GM11168 (cell line): ENCODE results near the gene AGPAT2.

Experiments used
- in situ Hi-C: fragments of 300-500 bp; cut with MboI; formaldehyde crosslinking; loops from one replicate; pipeline ENCODE4 v1.12.0; 2022; ENCODE audit warnings: low sequenced_read_pairs; ENCODE audit not compliant: unreplicated experiment

The AGPAT2 gene

GRCh38 chr9:136629879-136630661, 57.2 kb downstream of the AGPAT2 start:
- in situ Hi-C loops, result loop anchor here (5.0 kb wide), 1 partner anchor 138 kb away; no protein-coding TSS in a partner anchor

GRCh38 chr9:136629001-136629878, 58.0 kb downstream of the AGPAT2 start:
- in situ Hi-C loops, result loop anchor here (5.0 kb wide), 1 partner anchor 137 kb away; no protein-coding TSS in a partner anchor

GRCh38 chr9:136628268-136628667, 59.0 kb downstream of the AGPAT2 start:
- in situ Hi-C loops, result loop anchor here (5.0 kb wide), 1 partner anchor 136 kb away; no protein-coding TSS in a partner anchor

- in situ Hi-C loops, result loop anchor here (5.0 kb wide), 1 partner anchor 135 kb away; no protein-coding TSS in a partner anchor
These were observed 59.6 kb downstream of the AGPAT2 start for GRCh38 chr9:136627703-136628102.

GRCh38 chr9:136626740-136627642, 60.3 kb downstream of the AGPAT2 start:
- in situ Hi-C loops, result loop anchor here (5.0 kb wide), 1 partner anchor 135 kb away; no protein-coding TSS in a partner anchor

GRCh38 chr9:136626066-136626725, 61.1 kb downstream of the AGPAT2 start:
- in situ Hi-C loops, result loop anchor here (5.0 kb wide), 1 partner anchor 134 kb away; no protein-coding TSS in a partner anchor

- in situ Hi-C loops, result loop anchor here (5.0 kb wide), 1 partner anchor 133 kb away; no protein-coding TSS in a partner anchor
These were observed 61.9 kb downstream of the AGPAT2 start for GRCh38 chr9:136625101-136626065.

GRCh38 chr9:136624184-136624951, 62.9 kb downstream of the AGPAT2 start:
- in situ Hi-C loops, result no loop called here

- in situ Hi-C loops, result no loop called here
These were observed 63.4 kb downstream of the AGPAT2 start for GRCh38 chr9:136623842-136624183.
